ELF-1 (cell line): ENCODE results near the gene LMAN1L.

Source experiments
- DNase-seq: peaks from one replicate; pipeline ENCODE4 v3.0.0-alpha.2; 2016; ENCODE audit warnings: low read depth, low spot score

Gene LMAN1L

DNA sequence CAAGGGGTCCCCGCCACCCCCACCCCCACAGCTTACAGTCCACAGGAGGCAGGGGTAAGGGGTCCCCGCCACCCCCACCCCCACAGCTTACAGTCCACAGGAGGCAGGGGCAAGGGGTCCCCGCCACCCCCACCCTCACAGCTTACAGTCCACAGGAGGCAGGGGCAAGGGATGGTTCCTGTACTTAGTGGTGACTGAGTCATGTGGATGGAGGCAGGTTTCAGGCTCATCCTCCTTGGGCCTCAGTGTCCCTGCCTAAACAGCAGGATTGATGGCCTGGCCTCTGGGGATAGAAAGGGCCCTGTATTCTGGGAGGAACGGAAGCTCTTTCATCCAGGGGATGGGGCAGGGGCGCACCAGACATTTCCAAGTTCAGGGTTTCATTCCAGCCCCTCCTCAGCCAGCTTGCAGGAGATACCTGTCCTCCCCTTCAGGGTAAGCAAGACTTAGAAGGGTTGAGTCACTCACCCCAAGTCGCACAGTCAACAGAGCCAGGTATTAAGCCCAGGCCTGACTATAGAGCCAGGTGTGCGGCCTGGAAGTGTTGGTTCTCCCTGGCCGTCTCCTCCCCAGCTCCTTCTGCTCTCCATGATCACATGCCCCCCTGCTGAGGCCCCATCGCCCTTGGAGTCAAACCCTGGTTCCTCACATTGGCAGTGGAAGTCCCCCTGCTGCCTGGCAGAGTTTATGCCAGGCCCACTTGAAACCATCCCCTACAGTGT, 18.2 kb upstream of the LMAN1L start:
- DNase-seq: no peak

- DNase-seq: no peak
These were observed 17.7 kb upstream of the LMAN1L start for GRCh38 chr15:74794970-74795349.

- DNase-seq: no peak
These were observed 16.5 kb upstream of the LMAN1L start for GRCh38 chr15:74795966-74796625.

DNA sequence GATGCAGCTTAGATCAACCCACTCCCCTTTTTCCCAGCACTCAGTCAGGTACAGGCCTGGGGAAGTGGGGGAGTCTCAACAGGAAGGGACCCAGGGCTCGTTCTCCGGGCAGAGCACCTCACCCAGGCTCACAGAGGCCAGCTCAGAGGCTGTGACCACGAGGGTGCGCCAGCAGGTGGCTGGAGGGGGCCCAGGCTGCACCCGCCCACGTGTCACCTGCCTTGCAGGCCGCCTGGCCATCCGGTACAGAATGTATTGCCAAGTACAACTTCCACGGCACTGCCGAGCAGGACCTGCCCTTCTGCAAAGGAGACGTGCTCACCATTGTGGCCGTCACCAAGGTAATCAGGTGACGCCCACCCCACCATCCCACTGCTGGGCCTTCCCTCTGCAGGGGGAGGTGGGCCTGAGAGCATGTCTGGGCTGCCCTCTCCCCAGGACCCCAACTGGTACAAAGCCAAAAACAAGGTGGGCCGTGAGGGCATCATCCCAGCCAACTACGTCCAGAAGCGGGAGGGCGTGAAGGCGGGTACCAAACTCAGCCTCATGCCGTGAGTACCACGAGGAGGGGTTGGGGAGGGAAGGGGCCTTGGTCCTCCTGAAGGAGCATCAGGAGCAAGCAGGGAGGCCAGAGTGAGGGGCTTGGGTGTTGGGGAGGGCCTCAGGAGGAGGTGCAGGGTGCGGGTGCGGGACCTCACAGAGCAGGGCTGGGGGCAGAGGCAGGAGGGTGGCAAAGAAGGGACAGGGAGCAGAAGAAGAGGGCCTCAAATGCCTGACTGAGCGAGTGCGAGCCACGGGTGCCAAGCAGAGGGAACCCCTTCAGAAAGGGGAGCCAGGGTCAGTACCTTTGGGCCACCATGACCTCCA, 14.0 kb upstream of the LMAN1L start:
- DNase-seq: no peak

DNA sequence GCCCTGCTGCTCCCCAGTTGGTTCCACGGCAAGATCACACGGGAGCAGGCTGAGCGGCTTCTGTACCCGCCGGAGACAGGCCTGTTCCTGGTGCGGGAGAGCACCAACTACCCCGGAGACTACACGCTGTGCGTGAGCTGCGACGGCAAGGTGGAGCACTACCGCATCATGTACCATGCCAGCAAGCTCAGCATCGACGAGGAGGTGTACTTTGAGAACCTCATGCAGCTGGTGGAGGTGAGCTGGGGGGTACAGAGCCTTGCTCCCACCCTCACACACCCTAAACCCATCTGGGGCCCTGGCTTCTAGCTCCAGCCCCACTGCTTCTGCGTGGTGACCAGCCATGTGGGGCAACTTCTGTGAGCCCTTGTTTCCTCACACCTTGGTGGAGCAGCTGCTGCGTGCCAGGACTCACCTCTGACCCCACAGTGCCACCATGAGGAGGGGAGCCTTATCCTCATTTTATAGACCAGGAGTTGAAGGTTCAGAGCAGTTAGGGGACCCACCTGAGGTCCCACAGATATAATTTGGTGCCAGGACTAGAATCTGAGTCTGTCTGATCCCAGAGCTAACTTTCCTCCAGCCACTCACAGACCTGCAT, 13.3 kb upstream of the LMAN1L start:
- DNase-seq: no peak

GRCh38 chr15:74799856-74800558, 12.6 kb upstream of the LMAN1L start:
- DNase-seq: peak; percentile 78

DNA sequence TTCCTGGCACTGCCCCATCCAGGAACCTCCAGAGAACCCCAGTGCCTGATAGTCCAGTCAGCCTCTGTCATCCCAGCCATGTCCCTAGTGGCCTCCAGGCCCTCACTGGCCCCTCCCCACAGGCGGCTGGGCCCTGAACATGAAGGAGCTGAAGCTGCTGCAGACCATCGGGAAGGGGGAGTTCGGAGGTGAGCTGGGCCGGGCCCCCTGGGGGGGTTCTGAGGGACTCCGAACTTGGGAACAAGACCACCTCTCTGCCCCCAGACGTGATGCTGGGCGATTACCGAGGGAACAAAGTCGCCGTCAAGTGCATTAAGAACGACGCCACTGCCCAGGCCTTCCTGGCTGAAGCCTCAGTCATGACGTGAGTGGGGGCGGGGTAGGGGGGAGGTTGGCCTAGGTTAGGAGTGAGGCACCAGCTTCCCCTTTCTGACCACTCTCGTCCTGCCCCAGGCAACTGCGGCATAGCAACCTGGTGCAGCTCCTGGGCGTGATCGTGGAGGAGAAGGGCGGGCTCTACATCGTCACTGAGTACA, 12.0 kb upstream of the LMAN1L start:
- DNase-seq: no peak

- DNase-seq: no peak
These were observed 11.2 kb upstream of the LMAN1L start for GRCh38 chr15:74801311-74801997.

DNA sequence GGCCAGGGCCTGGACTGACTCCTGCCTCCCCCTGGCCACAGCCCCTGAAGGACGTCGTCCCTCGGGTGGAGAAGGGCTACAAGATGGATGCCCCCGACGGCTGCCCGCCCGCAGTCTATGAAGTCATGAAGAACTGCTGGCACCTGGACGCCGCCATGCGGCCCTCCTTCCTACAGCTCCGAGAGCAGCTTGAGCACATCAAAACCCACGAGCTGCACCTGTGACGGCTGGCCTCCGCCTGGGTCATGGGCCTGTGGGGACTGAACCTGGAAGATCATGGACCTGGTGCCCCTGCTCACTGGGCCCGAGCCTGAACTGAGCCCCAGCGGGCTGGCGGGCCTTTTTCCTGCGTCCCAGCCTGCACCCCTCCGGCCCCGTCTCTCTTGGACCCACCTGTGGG, 10.3 kb upstream of the LMAN1L start:
- DNase-seq: no peak

DNA sequence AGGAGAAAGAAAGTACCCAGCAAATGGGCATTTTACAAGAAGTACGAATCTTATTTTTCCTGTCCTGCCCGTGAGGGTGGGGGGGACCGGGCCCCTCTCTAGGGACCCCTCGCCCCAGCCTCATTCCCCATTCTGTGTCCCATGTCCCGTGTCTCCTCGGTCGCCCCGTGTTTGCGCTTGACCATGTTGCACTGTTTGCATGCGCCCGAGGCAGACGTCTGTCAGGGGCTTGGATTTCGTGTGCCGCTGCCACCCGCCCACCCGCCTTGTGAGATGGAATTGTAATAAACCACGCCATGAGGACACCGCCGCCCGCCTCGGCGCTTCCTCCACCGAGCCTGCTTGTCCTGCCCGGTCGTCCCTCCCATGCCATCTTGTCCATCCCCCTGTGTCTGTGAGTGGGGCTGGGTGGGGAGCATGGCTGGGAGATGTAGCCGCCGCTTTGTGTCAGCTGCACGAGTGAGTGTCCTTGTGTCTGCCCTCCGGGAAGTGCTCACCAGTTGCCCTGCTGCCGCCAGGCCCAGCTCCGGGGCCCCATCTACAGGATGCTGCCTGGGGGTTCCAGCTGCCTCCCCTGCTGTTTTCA, 9.7 kb upstream of the LMAN1L start:
- no peak for DNase-seq

GRCh38 chr15:74804935-74805334, 7.7 kb upstream of the LMAN1L start:
- no peak for DNase-seq

GRCh38 chr15:74807282-74807681, 5.4 kb upstream of the LMAN1L start:
- no peak for DNase-seq

DNA sequence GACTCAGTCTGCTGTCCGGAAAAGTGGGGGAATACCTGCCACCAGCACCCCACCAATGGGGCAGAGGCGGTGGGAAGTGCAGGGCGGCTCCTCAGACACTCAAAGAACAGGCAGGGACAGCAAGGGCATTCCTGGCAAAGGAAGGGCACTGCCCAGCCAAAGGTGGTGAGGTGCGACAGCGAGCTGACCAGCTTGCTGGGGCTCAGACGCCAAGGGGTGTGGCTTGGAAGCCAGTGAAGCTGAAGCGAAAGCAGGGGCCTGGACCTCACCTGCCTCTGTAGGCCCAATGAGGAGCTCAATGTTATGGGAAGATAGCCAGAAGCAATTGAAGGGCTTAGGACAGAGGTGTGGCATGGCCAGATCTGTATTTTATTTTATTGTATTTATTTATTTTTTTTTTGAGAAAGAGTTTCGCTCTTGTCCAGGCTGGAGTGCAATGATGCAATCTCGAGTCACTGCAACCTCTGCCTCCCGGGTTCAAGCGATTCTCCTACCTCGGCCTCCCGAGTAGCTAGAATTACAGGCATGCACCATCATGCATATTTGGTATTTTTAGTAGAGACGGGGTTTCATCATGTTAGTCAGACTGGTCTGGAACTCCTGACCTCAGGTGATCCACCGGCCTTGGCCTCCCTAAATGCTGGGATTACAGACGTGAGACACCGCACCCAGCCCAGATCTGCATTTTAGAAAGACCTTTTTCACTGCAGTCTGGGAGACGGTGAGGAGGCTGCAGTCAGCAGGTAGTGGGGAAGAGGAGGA, 4.4 kb upstream of the LMAN1L start:
- no peak for DNase-seq

GRCh38 chr15:74808840-74809229, 3.8 kb upstream of the LMAN1L start:
- DNase-seq: peak; percentile 79

- DNase-seq: no peak
These were observed 3.4 kb upstream of the LMAN1L start for GRCh38 chr15:74809242-74809641.

- DNase-seq: no peak
These were observed 2.7 kb upstream of the LMAN1L start for GRCh38 chr15:74809956-74810355.

GRCh38 chr15:74815121-74815934, 2.7 kb downstream of the LMAN1L start:
- no peak for DNase-seq

GRCh38 chr15:74815961-74816360, 3.3 kb downstream of the LMAN1L start:
- no peak for DNase-seq
